MCF 10A (cell line): ENCODE data around the gene TNIK. TPM values are rescaled to one million over a fixed set of nuclear protein-coding genes. Genes with fewer than 3 reads are reported as not detected.
"Not testable (repeated sequence)": the region's sequence is repeated elsewhere in the genome, so short reads cannot be mapped to it uniquely, and the experiment has no call there.

Experiments used
- BruUV-seq: library from RNA; stranded (reverse); fragments of 400-500 nt; replicated peaks from 2 replicates; lab custom pipeline; 2021; lab: Mats Ljungman, UMichigan
- CTCF ChIA-PET: fragments of 300-600 bp; sonication (Branson Sonifier 250); formaldehyde crosslinking; extraction: SDS; loops from one replicate; lab custom pipeline; 2021; ENCODE audit warnings: antibody characterized with exemption, inconsistent platforms; lab: Yijun Ruan, JAX
- POLR2A ChIA-PET: fragments of 300-600, 350-650 bp; sonication (Branson Sonifier 250); formaldehyde crosslinking; extraction: SDS; loops from one replicate; lab custom pipeline; 2020; ENCODE audit warnings: antibody characterized with exemption, inconsistent platforms; lab: Yijun Ruan, JAX
- DNase-seq: peaks from one replicate; pipeline ENCODE4 v3.0.0-alpha.2; 2018; ENCODE audit not compliant: unreplicated experiment
- H3K27ac Mint-ChIP-seq: one replicate; pipeline ENCODE4 v1.8.0; 2022; ENCODE audit warnings: mild to moderate bottlenecking, low read depth, mixed read lengths; ENCODE audit not compliant: unreplicated experiment
- H3K27me3 Mint-ChIP-seq: one replicate; pipeline ENCODE4 v1.8.0; 2022; ENCODE audit warnings: mixed read lengths; ENCODE audit not compliant: insufficient read depth, unreplicated experiment
- H3K36me3 Mint-ChIP-seq: one replicate; pipeline ENCODE4 v1.8.0; 2022; ENCODE audit warnings: mild to moderate bottlenecking, moderate library complexity, mixed read lengths; ENCODE audit not compliant: insufficient read depth, unreplicated experiment
- H3K4me1 Mint-ChIP-seq: one replicate; pipeline ENCODE4 v1.8.0; 2022; ENCODE audit warnings: mixed read lengths; ENCODE audit not compliant: insufficient read depth, unreplicated experiment
- H3K4me3 Mint-ChIP-seq: one replicate; pipeline ENCODE4 v1.8.0; 2022; ENCODE audit warnings: mild to moderate bottlenecking, moderate library complexity, mixed read lengths; ENCODE audit not compliant: unreplicated experiment
- H3K9me3 Mint-ChIP-seq: one replicate; pipeline ENCODE4 v1.8.0; 2022; ENCODE audit warnings: mixed read lengths; ENCODE audit not compliant: unreplicated experiment
- intact Hi-C: fragments of 100-400 bp; cut with micrococcal nuclease; formaldehyde crosslinking; loops from 2 replicates; pipeline ENCODE4 v1.14.1; 2022
- total RNA-seq: library from RNA; stranded (reverse); gene quantifications from 2 replicates; pipeline ENCODE4 v1.2.3, GENCODE V29; 2022
- TF ChIP-seq, protein P1 (sequence below): fragments of 200-600 bp; IDR thresholded peaks from one replicate; pipeline ENCODE4 v1.8.0; 2022; ENCODE audit warnings: antibody characterized with exemption, mild to moderate bottlenecking; ENCODE audit not compliant: unreplicated experiment

Gene TNIK
- total RNA-seq, 1 experiment from 2014 or later: 3.4 TPM

DNA sequence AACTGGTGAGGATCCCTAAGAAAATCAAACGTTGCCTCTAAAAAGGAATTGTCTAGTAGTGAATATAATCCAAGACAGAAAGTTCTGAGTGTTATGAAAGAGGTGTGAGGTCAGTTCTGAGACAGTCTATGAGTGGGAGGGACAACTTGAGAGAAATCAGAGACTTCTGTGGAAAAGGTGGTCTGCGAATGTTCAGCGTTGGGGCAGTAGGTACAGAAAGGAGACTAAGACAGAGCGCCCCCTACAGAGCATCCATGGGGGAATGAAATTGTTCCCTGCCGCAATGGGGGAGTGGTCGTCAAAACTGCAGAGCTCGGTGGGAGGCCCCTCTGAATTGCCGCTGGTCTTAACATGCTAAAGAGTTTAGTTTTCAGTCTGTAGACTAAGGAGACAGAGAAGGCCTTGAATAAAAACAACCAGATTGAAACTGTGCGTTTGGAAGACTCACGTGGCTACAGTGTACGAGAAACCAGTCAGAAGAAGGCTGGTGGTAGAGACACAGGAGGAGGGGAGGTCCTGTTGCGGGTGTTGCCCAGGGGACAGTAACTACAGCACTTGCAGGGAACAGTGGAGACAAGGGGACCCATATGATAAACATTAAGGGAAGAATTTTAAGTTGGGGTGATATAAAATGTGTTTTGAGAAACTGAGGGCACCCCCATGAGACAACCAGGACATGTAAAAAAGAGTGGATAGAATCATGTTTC lies 6.9 kb downstream of the TNIK start:
- CTCF ChIA-PET: interaction anchor here (0.8 kb wide), 1 partner anchor 75 kb away, joined by 3 read pairs; no protein-coding TSS in a partner anchor
- Mint-ChIP-seq H3K9me3 (no peaks in the 10 kb centered on the region), H3K27me3 (no peaks in the 10 kb centered on the region)

DNA sequence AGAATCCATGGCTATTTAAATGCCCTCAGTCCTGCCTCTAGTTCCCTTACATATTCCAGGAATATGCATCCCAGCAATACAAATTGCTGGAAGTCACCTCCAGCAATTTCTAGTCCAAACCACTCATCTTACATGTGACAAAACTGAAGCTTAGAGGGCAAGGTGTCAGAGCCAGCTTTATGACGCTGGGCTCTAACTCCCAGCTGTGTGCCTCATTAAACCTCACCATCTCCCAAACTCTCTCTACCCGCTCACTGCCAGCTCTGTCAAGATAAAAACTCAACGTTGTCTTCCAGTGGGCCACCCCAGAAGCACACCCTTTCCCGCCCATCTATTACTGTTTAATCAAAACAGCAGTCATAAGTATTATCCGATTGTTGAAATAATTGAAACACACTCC lies 7.9 kb downstream of the TNIK start:
- Mint-ChIP-seq H3K9me3 (no peaks in the 10 kb centered on the region), H3K4me1 (peaks cover 4% of the 10 kb centered on the region), H3K27ac (no peak overlapping the region), H3K36me3 (no peaks in the 10 kb centered on the region), H3K4me3 (no peak overlapping the region), H3K27me3 (no peaks in the 10 kb centered on the region)
- intact Hi-C loops: no loop called here
- no TSS peak for BruUV-seq
- POLR2A ChIA-PET: interaction anchor here (0.5 kb wide), 1 partner anchor 8 kb away, joined by 3 read pairs; the partner anchor contains the start of gene TNIK
- TF ChIP-seq, protein P1, sequence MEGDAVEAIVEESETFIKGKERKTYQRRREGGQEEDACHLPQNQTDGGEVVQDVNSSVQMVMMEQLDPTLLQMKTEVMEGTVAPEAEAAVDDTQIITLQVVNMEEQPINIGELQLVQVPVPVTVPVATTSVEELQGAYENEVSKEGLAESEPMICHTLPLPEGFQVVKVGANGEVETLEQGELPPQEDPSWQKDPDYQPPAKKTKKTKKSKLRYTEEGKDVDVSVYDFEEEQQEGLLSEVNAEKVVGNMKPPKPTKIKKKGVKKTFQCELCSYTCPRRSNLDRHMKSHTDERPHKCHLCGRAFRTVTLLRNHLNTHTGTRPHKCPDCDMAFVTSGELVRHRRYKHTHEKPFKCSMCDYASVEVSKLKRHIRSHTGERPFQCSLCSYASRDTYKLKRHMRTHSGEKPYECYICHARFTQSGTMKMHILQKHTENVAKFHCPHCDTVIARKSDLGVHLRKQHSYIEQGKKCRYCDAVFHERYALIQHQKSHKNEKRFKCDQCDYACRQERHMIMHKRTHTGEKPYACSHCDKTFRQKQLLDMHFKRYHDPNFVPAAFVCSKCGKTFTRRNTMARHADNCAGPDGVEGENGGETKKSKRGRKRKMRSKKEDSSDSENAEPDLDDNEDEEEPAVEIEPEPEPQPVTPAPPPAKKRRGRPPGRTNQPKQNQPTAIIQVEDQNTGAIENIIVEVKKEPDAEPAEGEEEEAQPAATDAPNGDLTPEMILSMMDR: no peak
- CTCF ChIA-PET: interaction anchor here (0.7 kb wide), 1 partner anchor 231 kb away, joined by 3 read pairs; no protein-coding TSS in a partner anchor
- no peak for DNase-seq

More for the DNA sequence above, 6.9 kb downstream of the TNIK start:
- peaks cover 1% of the 10 kb centered on the region for H3K4me1 Mint-ChIP-seq
- TF ChIP-seq, protein P1: peak; percentile 16
- BruUV-seq: no TSS peak
- POLR2A ChIA-PET: no interaction called here
- intact Hi-C loops: no loop called here
- no peak for DNase-seq
- no peak overlapping the region for H3K27ac Mint-ChIP-seq
- no peaks in the 10 kb centered on the region for H3K36me3 Mint-ChIP-seq
- no peak overlapping the region for H3K4me3 Mint-ChIP-seq

DNA sequence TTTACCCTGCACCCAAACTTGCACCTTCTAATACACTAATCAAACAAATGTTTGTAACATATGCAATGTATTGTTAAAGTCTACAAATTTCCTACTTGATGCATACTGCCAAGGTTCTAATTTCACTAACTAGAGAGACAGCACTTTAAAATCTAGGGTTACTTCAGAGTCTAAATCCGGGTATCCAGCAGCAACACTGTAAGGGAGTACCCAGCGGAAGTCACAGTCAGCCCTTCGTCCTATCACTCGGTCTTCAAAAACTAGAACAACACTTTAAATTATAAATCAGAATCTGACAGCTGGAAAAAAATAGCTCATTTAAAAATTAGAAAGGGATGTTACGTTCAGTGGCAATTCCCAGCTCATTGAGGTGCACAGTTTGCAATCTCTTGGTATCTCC lies 8.3 kb downstream of the TNIK start:
- TF ChIP-seq, protein P1: no peak
- Mint-ChIP-seq H3K36me3 (no peaks in the 10 kb centered on the region), H3K9me3 (no peaks in the 10 kb centered on the region), H3K27ac (no peak overlapping the region), H3K4me3 (no peak overlapping the region), H3K4me1 (peaks cover 6% of the 10 kb centered on the region), H3K27me3 (no peaks in the 10 kb centered on the region)
- intact Hi-C loops: no loop called here
- ChIA-PET CTCF (interaction anchor here (0.7 to 1.4 kb wide), 4 partner anchors 9 to 265 kb away, joined by 3 to 4 read pairs (median 4); no protein-coding TSS in a partner anchor), POLR2A (no interaction called here)
- no TSS peak for BruUV-seq
- no peak for DNase-seq

DNA sequence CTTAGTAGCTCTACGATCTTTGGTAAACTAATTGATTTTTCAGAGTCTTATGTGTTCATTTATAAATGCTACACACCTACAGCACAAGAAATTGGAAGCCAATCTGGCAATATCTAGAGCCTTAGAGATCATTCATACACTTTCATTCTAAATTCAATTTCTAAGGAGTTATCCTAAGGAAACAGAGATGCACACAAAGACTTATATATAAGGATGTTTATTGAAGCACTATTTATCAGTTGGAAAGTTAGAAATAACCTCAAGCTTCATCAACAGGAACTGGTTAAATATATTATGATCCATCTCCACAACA lies 12.7 kb downstream of the TNIK start:
- H3K27ac Mint-ChIP-seq, H3K4me1 Mint-ChIP-seq, H3K4me3 Mint-ChIP-seq, H3K27me3 Mint-ChIP-seq, BruUV-seq, CTCF ChIA-PET, DNase-seq, intact Hi-C loops, H3K36me3 Mint-ChIP-seq, H3K9me3 Mint-ChIP-seq: not testable (repeated sequence)
- POLR2A ChIA-PET: interaction anchor here (0.7 to 2.0 kb wide), 12 partner anchors 9 to 1097 kb away, joined by 3 to 13 read pairs (median 3); partner anchors contain the start of gene TNIK
